HCT116 (cell line): ENCODE data around the gene EFL1.

Source experiments
- CTCF ChIP-seq, 3 experiments: fragments of 200-600 bp in 1 of 3; sonication (generic) in 1 of 3; IDR thresholded peaks in 2 of 3; conservative IDR thresholded peaks in 1 of 3; 2 replicates each; pipeline ENCODE4 v1.5.1; 2012 to 2017; ENCODE audit warnings: low read depth in 2 of 3, low read length in 2 of 3, antibody characterized with exemption in 1 of 3, borderline replicate concordance in 1 of 3, control low read depth in 1 of 3, mild to moderate bottlenecking in 1 of 3, mixed read lengths in 1 of 3, mixed run types in 1 of 3, moderate library complexity in 1 of 3; ENCODE audit not compliant: insufficient read depth in 1 of 3
- EZH2 ChIP-seq: fragments of 200-600 bp; sonication (generic); IDR thresholded peaks from 2 replicates; pipeline ENCODE4 v1.6.1; 2017; ENCODE audit warnings: antibody characterized with exemption, mixed run types
- EZH2phosphoT487 ChIP-seq: fragments of 200-600 bp; IDR thresholded peaks from 2 replicates; pipeline ENCODE4 v1.6.1; 2018; ENCODE audit warnings: antibody characterized with exemption, borderline replicate concordance
- POLR2A ChIP-seq: IDR thresholded peaks from 2 replicates; pipeline ENCODE4 v1.7.0; 2011; ENCODE audit warnings: borderline replicate concordance; ENCODE audit not compliant: insufficient read depth, insufficient read length; ENCODE audit errors: extremely low read depth
- POLR2AphosphoS5 ChIP-seq: IDR thresholded peaks from 2 replicates; pipeline ENCODE4 v1.6.1; 2011; ENCODE audit warnings: mild to moderate bottlenecking, low read depth, low read length, moderate library complexity
- RAD21 ChIP-seq: IDR thresholded peaks from 2 replicates; pipeline ENCODE4 v1.6.1; 2012; ENCODE audit warnings: low read depth, mild to moderate bottlenecking
- TCF7L2 ChIP-seq: IDR thresholded peaks from 2 replicates; pipeline ENCODE4 v1.7.0; 2011; ENCODE audit warnings: borderline replicate concordance, inconsistent platforms; ENCODE audit not compliant: insufficient read depth, insufficient read length; ENCODE audit errors: extremely low read depth
- YY1 ChIP-seq: IDR thresholded peaks from 2 replicates; pipeline ENCODE4 v1.6.1; 2011; ENCODE audit warnings: low read length, low read depth, moderate library complexity, mild to moderate bottlenecking; ENCODE audit not compliant: insufficient replicate concordance; ENCODE audit errors: extremely low read depth
- TF ChIP-seq, protein P1 (sequence below): IDR thresholded peaks from 2 replicates; pipeline ENCODE4 v1.6.1; 2012

- TF ChIP-seq YY1 (no peak), CTCF (IDR thresholded peaks at IDR 0.05 in 2 of 3, conservative IDR thresholded peaks at IDR 0.05 in 1 of 3; ENCODE audit: borderline replicate concordance in 1 of 3, insufficient read depth in 1 of 3, low read depth in 2 of 3, low read length in 2 of 3) (peak; percentile 5 to 22 (median 18); a peak in 1 of 6 replicates), POLR2A (no peak), TCF7L2 (no peak), EZH2 (no peak), EZH2phosphoT487 (no peak), POLR2AphosphoS5 (no peak), RAD21 (peak; percentile 52)
- TF ChIP-seq, protein P1, sequence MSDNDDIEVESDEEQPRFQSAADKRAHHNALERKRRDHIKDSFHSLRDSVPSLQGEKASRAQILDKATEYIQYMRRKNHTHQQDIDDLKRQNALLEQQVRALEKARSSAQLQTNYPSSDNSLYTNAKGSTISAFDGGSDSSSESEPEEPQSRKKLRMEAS: no peak
Observed at GRCh38 chr15:82103468-82103867, 159.1 kb downstream of the EFL1 start.
